Smooth muscle cell (in vitro differentiated cells): Measurements from ENCODE around the gene AP3S2. TPM values are rescaled to one million over a fixed set of nuclear protein-coding genes. Genes with fewer than 3 reads are reported as not detected.

Source experiments
- DNase-seq: peaks from one replicate; lab custom pipeline; 2025; ENCODE audit not compliant: unreplicated experiment; lab: John Stamatoyannopoulos, UW
- H2AFZ ChIP-seq: fragments of 200-600 bp; sonication (generic); 2 replicates; pipeline ENCODE4 v1.6.0; 2016; ENCODE audit warnings: antibody characterized with exemption, low read depth, mild to moderate bottlenecking
- H3F3A ChIP-seq: fragments of 200-600 bp; sonication (generic); 2 replicates; pipeline ENCODE4 v1.6.0; 2017; ENCODE audit warnings: antibody characterized with exemption, low read depth
- H3K27ac ChIP-seq: fragments of 200-600 bp; sonication (generic); 2 replicates; pipeline ENCODE4 v1.5.1; 2016; ENCODE audit warnings: low read depth, mild to moderate bottlenecking
- H3K27me3 ChIP-seq: fragments of 200-600 bp; sonication (generic); 2 replicates; pipeline ENCODE4 v1.6.1; 2016; ENCODE audit warnings: low read depth, mild to moderate bottlenecking
- H3K36me3 ChIP-seq: fragments of 200-600 bp; sonication (generic); 2 replicates; pipeline ENCODE4 v1.5.1; 2016; ENCODE audit warnings: low read depth
- H3K4me1 ChIP-seq: fragments of 200-600 bp; sonication (generic); 2 replicates; pipeline ENCODE4 v1.5.1; 2016; ENCODE audit warnings: low read depth
- H3K4me2 ChIP-seq: fragments of 200-600 bp; sonication (generic); 2 replicates; pipeline ENCODE4 v1.6.0; 2016; ENCODE audit warnings: mild to moderate bottlenecking
- H3K4me3 ChIP-seq: fragments of 200-600 bp; sonication (generic); 2 replicates; pipeline ENCODE4 v1.5.1; 2016; ENCODE audit warnings: mild to moderate bottlenecking
- H3K79me2 ChIP-seq: fragments of 200-600 bp; sonication (generic); 2 replicates; pipeline ENCODE4 v1.6.0; 2016; ENCODE audit warnings: low read depth, mild to moderate bottlenecking
- H3K9ac ChIP-seq: fragments of 200-600 bp; sonication (generic); 2 replicates; pipeline ENCODE4 v1.6.0; 2016; ENCODE audit warnings: low read depth
- H3K9me3 ChIP-seq: fragments of 200-600 bp; sonication (generic); replicated peaks from 2 replicates; pipeline ENCODE4 v1.5.1; 2016; ENCODE audit warnings: low read depth
- H4K20me1 ChIP-seq: fragments of 200-600 bp; sonication (generic); 2 replicates; pipeline ENCODE4 v1.6.0; 2016; ENCODE audit warnings: low read depth
- CTCF ChIP-seq: fragments of 200-600 bp; sonication (generic); IDR thresholded peaks from 2 replicates; pipeline ENCODE4 v1.5.1; 2017; ENCODE audit warnings: borderline replicate concordance, mild to moderate bottlenecking, antibody characterized with exemption; ENCODE audit not compliant: insufficient read depth, poor library complexity, severe bottlenecking
- WGBS: methylation state at CpG from one replicate; pipeline ENCODE4 v1.1.7; 2016; ENCODE audit warnings: low lambda C conversion rate; 5-methylcytosine and 5-hydroxymethylcytosine counted together
- polyA plus RNA-seq: library from polyadenylated mRNA; unstranded; fragments of >200 nt; fragmentation: Nextera tagmentation; extraction: Ambion mirVana; gene quantifications from 2 replicates; pipeline ENCODE4 v1.2.1, GENCODE V29; 2016
- total RNA-seq: library from RNA; depleted of rRNA; stranded (reverse); fragments of >200 nt; gene quantifications from 2 replicates; pipeline ENCODE4 v1.2.3, GENCODE V29; 2014

AP3S2 gene
- total and polyA plus RNA-seq, 2 experiments from 2014 or later = 9.4 to 55.8 TPM

GRCh38 chr15:89926158-89926557 lies 32.4 kb upstream of the AP3S2 start:
- 99% methylated on average over 2 of the region's 2 CpGs for WGBS
- TF ChIP-seq CTCF = no peak
- H3K4me3 ChIP-seq = no peak overlapping the region

GRCh38 chr15:89917442-89918101 lies 23.8 kb upstream of the AP3S2 start:
- H3K36me3 ChIP-seq = no peaks in the 10 kb centered on the region
- no peaks in the 10 kb centered on the region for H3K27me3 ChIP-seq
- H3K79me2 ChIP-seq = no peaks in the 10 kb centered on the region
- H3K9ac ChIP-seq = no peak overlapping the region
- no peaks in the 10 kb centered on the region for H3F3A ChIP-seq
- TF ChIP-seq CTCF = no peak
- H3K9me3 ChIP-seq = no peaks in the 10 kb centered on the region
- H4K20me1 ChIP-seq = no peaks in the 10 kb centered on the region
- 80% methylated on average over 4 of the region's 4 CpGs for WGBS
- no peak overlapping the region for H3K27ac ChIP-seq
- DNase-seq = no peak
- H3K4me2 ChIP-seq = no peak overlapping the region
- H3K4me3 ChIP-seq = no peak overlapping the region
- H3K4me1 ChIP-seq = peaks cover 7% of the 10 kb centered on the region
- no peak overlapping the region for H2AFZ ChIP-seq

More at GRCh38 chr15:89926158-89926557, 32.4 kb upstream of the AP3S2 start:
- DNase-seq = no peak
- Histone ChIP-seq H3K27me3 (no peaks in the 10 kb centered on the region), H3K36me3 (no peaks in the 10 kb centered on the region), H3K4me2 (no peak overlapping the region), H3F3A (no peaks in the 10 kb centered on the region), H3K79me2 (no peaks in the 10 kb centered on the region), H3K9ac (no peak overlapping the region), H3K4me1 (no peaks in the 10 kb centered on the region), H3K27ac (no peak overlapping the region), H4K20me1 (no peaks in the 10 kb centered on the region), H2AFZ (no peak overlapping the region), H3K9me3 (no peaks in the 10 kb centered on the region)

GRCh38 chr15:89916660-89917059 lies 22.9 kb upstream of the AP3S2 start:
- no peak overlapping the region for H3K4me3 ChIP-seq
- H3K4me2 ChIP-seq = no peak overlapping the region
- no peaks in the 10 kb centered on the region for H3F3A ChIP-seq
- H3K9ac ChIP-seq = no peak overlapping the region
- H2AFZ ChIP-seq = no peak overlapping the region
- DNase-seq = no peak
- H4K20me1 ChIP-seq = no peaks in the 10 kb centered on the region
- no peaks in the 10 kb centered on the region for H3K9me3 ChIP-seq
- no peaks in the 10 kb centered on the region for H3K27me3 ChIP-seq
- no peaks in the 10 kb centered on the region for H3K36me3 ChIP-seq
- no peak for TF ChIP-seq CTCF
- H3K27ac ChIP-seq = no peak overlapping the region
- 92% methylated on average over 3 of the region's 3 CpGs for WGBS
- peaks cover 7% of the 10 kb centered on the region for H3K4me1 ChIP-seq
- no peaks in the 10 kb centered on the region for H3K79me2 ChIP-seq
